ENCODE results near the gene AMBRA1. TPM values are rescaled to one million over a fixed set of nuclear protein-coding genes. Genes with fewer than 3 reads are reported as not detected.

AMBRA1 gene
- total RNA-seq, result 24.6 and 30.0 TPM in 2 replicates

GRCh38 chr11:46593550-46594373, at the start of gene AMBRA1:
Gene AMBRA1, minus strand, starts transcription at chr11:46594023. Its CDS starts 45,643 bp downstream, at chr11:46548380.

GRCh38 chr11:46617134-46617971, 23.5 kb upstream of the AMBRA1 start, which contains the start of the genes ATG13 and HARBI1:
Gene ATG13, plus strand, starts transcription at chr11:46617553. Its CDS starts 26,739 bp downstream, at chr11:46644292.
Gene HARBI1, minus strand, starts transcription at chr11:46617227. Its CDS starts 990 bp downstream, at chr11:46616237.

GRCh38 chr11:46391578-46392420, 202.0 kb downstream of the AMBRA1 start, which contains the start of gene CHRM4:
Gene CHRM4, minus strand, starts transcription at chr11:46391776. Its CDS starts 5,219 bp downstream, at chr11:46386557.

GRCh38 chr11:46381048-46381818, 212.6 kb downstream of the AMBRA1 start, which contains the start of gene MDK:
Gene MDK, plus strand, starts transcription at chr11:46381669. Its CDS starts 389 bp downstream, at chr11:46382058.

GRCh38 chr11:46346886-46347636, 246.8 kb downstream of the AMBRA1 start, which contains the start of gene DGKZ:
Gene DGKZ, plus strand, starts transcription at chr11:46347463. Its CDS starts 197 bp downstream, at chr11:46347660.

Other genes with a start within 250 kb of the AMBRA1 start
- gene DGKZ, start 246.6 kb downstream of the AMBRA1 start, total RNA-seq, result 103 and 106 TPM in 2 replicates
- gene MDK, start 212.4 kb downstream of the AMBRA1 start, total RNA-seq, result 290 and 300 TPM in 2 replicates
- gene CHRM4, start 202.2 kb downstream of the AMBRA1 start, total RNA-seq, result 0.07 and 0.20 TPM in 2 replicates
- 3.7 and 4.0 TPM in 2 replicates for gene HARBI1, start 23.2 kb upstream of the AMBRA1 start, total RNA-seq
- gene ATG13, start 23.5 kb upstream of the AMBRA1 start, total RNA-seq, result 82.8 and 91.6 TPM in 2 replicates
- 41.7 and 49.2 TPM in 2 replicates for gene ARHGAP1, start 106.6 kb upstream of the AMBRA1 start, total RNA-seq
- 7.8 and 11.9 TPM in 2 replicates for gene ZNF408, start 107.0 kb upstream of the AMBRA1 start, total RNA-seq
- gene F2, start 125.2 kb upstream of the AMBRA1 start, total RNA-seq, result 0.10 TPM in 1 of 2 replicates, not detected in the other

Data from mammary microvascular endothelial cell (primary cell).